Central memory CD8-positive, alpha-beta T cell (primary cell): ENCODE data around the gene CCDC82.

Source experiments
- ATAC-seq: fragments of 150-1000 bp; cut with Tn5 transposase; replicated peaks from 2 replicates; pipeline ENCODE4 v1.10.0; 2022; ENCODE audit warnings: mild to moderate bottlenecking, moderate FRiP score, moderate number of reproducible peaks; ENCODE audit not compliant: poor library complexity, severe bottlenecking; ENCODE audit errors: extremely low read depth
- DNase-seq, 2 donors: peaks; one replicate each; pipeline ENCODE4 v3.0.0; 2021; ENCODE audit warnings: low spot score in 2 of 2
- H3K27ac Mint-ChIP-seq: one replicate; pipeline ENCODE4 v1.8.0; 2022; ENCODE audit warnings: low read depth, mild to moderate bottlenecking, moderate library complexity, mixed read lengths
- H3K27me3 Mint-ChIP-seq: one replicate; pipeline ENCODE4 v1.8.0; 2022; ENCODE audit warnings: mixed read lengths
- H3K36me3 Mint-ChIP-seq: one replicate; pipeline ENCODE4 v1.8.0; 2022; ENCODE audit warnings: mild to moderate bottlenecking, moderate library complexity, mixed read lengths; ENCODE audit not compliant: insufficient read depth
- H3K4me1 Mint-ChIP-seq: one replicate; pipeline ENCODE4 v1.8.0; 2022; ENCODE audit warnings: mixed read lengths
- H3K4me3 Mint-ChIP-seq: one replicate; pipeline ENCODE4 v1.8.0; 2022; ENCODE audit warnings: mild to moderate bottlenecking, moderate library complexity, mixed read lengths
- H3K9me3 Mint-ChIP-seq: one replicate; pipeline ENCODE4 v1.8.0; 2022; ENCODE audit warnings: mixed read lengths

Gene CCDC82

DNA sequence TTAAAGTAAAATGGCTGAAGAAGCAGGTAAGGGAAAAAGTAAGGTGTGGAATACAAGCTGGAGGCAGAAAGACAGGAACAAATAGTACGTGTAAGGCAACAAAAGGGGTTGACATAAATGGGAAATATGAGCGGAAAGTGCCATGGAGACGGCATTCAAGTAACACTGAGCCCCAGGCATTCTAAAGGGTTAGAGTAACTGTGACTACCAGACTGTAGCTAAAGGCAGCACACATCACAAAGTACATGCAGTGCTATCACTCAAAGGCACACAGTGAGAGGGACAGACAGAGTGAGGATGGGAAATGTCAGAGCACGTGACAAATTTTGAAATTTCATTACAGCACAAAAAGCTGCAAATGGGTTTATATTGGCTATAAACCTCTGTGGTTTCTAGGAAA is 32.9 kb downstream of the CCDC82 start:
- Mint-ChIP-seq H3K27me3 (no peaks in the 10 kb centered on the region), H3K27ac (no peak overlapping the region), H3K9me3 (no peaks in the 10 kb centered on the region), H3K4me3 (no peak overlapping the region), H3K36me3 (peaks cover 22% of the 10 kb centered on the region), H3K4me1 (peaks cover 13% of the 10 kb centered on the region)
- DNase-seq (no peak), ATAC-seq (no peak)

DNA sequence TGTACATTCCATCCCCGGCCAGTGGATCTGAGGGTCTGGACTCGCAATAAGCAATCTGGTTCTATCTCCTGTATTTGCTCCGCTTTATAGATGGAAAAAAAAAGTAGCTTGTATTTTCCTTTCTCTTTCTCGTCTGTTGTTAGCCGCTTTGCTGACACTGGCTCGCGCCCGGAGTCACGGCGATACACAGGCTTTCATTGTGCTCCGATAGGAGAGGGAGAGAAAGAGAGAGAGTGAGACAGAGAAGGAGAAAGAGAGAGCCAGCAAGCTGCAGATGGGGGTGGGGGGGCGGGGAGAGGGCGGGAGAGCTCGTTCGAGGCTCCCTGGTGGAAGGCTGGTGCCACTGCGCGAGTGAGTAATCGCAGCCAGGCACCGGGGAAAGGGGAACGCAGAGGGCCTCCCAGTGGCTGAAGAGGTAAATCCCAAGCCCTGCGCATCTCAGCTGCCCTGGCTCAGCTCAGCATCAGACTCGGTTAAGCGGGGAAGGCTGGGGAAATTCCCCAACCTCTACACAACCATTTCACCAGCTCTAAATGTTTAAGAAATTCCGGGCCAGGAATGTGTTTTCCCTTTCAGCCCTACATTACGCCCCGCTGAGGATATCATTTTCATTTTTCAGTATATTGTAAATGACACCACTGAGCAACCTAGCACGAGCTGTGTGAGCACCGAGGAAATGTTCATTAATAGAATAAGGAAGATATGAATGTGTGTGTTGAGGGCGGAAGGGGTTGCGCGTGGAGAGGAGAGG is 46.6 kb downstream of the CCDC82 start, which contains the start of gene MAML2:
TSS of gene MAML2 (minus strand) at position 235 of the 751 bp plus-strand sequence. CDS start 1,300 bp downstream, outside the sequence.
- Mint-ChIP-seq H3K36me3 (peaks cover 27% of the 10 kb centered on the region), H3K4me3 (peak within 1 kb of the TSS; percentile 91), H3K27ac (peak within 1 kb of the TSS; percentile 85), H3K4me1 (peaks cover 53% of the 10 kb centered on the region), H3K9me3 (no peaks in the 10 kb centered on the region), H3K27me3 (no peaks in the 10 kb centered on the region)
- ATAC-seq (peak; percentile 86), DNase-seq (peak; percentile 74 to 80)

DNA sequence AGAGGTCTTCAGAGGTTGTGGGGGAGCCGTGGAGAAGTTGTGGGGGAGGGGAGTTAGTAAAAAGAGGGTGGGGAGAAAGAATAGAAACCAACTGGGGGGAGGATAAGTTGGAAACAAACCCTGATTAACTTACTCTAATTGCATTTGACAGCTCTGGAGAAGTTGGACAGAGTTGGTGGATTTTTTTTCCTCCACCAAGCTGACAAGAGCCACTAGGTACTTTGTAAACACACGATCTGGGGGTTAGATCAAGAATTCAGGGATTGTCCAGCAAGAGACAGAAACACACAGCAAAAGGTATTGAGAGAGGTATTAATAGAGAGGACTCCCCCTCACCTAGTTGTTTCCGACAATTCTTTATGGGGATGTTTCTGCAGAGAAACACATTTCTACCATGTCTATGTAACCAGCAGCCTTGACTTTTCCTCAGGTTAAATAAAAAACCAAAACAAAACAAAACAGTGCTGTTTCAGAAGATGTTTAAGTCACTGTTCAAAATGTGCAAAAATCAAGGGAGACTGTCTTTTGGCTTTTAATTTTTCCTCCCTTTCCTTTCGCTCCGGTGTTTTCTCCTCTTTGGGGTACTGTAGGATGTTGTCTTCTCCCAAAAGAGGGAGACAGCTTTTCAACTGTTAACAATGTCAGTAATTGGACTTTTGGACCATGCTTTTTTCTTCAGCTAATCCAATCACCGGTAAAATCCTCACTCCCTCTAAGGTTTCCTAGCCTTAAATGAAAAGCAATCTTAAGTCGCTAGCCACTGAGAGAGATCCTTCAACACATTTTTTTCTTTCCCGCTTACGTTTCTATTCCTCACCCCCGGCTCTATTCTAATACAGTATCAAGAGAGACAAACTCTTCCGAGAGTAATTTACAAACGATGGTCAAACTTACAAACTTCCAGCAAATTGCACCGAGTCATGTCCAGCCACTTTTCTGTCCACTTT is 47.4 kb downstream of the CCDC82 start:
- H3K27me3 Mint-ChIP-seq: no peaks in the 10 kb centered on the region
- peaks cover 61% of the 10 kb centered on the region for H3K4me1 Mint-ChIP-seq
- H3K27ac Mint-ChIP-seq: peak overlapping the region; percentile 85
- peak overlapping the region; percentile 91 for H3K4me3 Mint-ChIP-seq
- peaks cover 25% of the 10 kb centered on the region for H3K36me3 Mint-ChIP-seq
- no peak for ATAC-seq
- no peak for DNase-seq
- H3K9me3 Mint-ChIP-seq: no peaks in the 10 kb centered on the region

DNA sequence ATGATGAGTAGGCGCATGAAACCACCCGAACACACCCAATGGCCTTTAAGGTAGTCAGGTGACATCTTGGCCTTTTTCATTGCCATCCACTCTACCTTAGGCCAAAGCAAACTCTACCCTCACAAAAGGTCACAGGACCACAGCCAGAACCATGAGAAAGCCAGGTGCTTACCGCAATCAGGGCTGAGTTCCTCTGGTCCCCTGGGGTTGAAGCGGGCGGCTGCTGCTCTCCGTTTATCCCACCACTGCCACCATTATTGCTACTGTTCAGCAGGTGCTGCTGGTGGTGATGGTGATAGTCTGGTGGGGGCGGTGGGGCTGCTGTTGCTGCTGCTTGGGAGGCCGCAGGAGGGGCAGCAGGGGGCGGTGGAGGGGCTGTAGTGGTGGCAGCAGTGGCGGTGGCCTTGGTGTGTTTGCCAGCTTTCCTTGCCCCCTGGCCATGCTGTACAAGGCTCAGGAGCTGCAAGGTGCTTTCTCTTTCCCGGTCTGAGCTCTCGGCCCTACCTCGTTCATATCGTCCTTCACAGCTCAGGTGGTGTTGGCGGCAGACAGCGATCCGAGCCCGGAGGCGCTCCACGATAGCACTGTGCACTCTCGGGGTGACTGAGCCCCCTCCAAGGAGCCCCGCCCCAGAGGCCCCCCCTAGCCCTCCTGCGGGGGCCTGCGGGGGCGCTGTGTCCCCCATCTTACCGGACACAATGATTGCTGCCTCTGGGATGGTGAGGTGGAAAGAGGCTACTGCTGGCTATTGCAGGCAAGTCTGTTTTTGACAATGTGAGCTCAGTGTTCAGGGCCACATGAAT is 48.3 kb downstream of the CCDC82 start:
- peaks cover 24% of the 10 kb centered on the region for H3K36me3 Mint-ChIP-seq
- H3K27ac Mint-ChIP-seq: peak overlapping the region; percentile 85
- peak overlapping the region; percentile 91 for H3K4me3 Mint-ChIP-seq
- ATAC-seq (peak; percentile 53), DNase-seq (peak; percentile 48 to 60)
- no peaks in the 10 kb centered on the region for H3K27me3 Mint-ChIP-seq
- H3K4me1 Mint-ChIP-seq: peaks cover 69% of the 10 kb centered on the region
- no peaks in the 10 kb centered on the region for H3K9me3 Mint-ChIP-seq

DNA sequence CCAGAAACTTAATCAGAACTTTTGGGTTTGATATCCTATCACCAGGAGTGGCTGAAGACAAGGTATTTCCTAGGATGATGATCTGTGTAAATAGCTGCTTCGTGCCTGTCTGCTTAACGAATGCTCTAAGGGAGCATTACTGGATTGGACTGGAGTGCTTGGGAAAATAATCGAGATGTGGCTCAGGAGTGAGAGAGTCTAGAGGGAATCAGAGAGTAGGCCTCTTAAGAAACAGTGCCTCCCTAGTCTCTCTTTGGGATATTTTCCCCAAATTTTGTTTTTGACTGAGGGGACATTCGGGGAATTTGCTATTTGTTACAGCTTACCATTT is 49.2 kb downstream of the CCDC82 start:
- peaks cover 78% of the 10 kb centered on the region for H3K4me1 Mint-ChIP-seq

GRCh38 chr11:96339706-96340554 is 49.8 kb downstream of the CCDC82 start:
- DNase-seq (no peak), ATAC-seq (no peak)
- no peaks in the 10 kb centered on the region for H3K27me3 Mint-ChIP-seq
- peak overlapping the region; percentile 85 for H3K27ac Mint-ChIP-seq
- no peaks in the 10 kb centered on the region for H3K9me3 Mint-ChIP-seq
- peaks cover 80% of the 10 kb centered on the region for H3K4me1 Mint-ChIP-seq
- H3K36me3 Mint-ChIP-seq: peaks cover 24% of the 10 kb centered on the region
- peak overlapping the region; percentile 91 for H3K4me3 Mint-ChIP-seq

More for the DNA sequence above, 49.2 kb downstream of the CCDC82 start:
- ATAC-seq (no peak), DNase-seq (no peak)
- no peaks in the 10 kb centered on the region for H3K9me3 Mint-ChIP-seq
- peak overlapping the region; percentile 85 for H3K27ac Mint-ChIP-seq
- H3K36me3 Mint-ChIP-seq: peaks cover 24% of the 10 kb centered on the region
- peak overlapping the region; percentile 91 for H3K4me3 Mint-ChIP-seq
- H3K27me3 Mint-ChIP-seq: no peaks in the 10 kb centered on the region

DNA sequence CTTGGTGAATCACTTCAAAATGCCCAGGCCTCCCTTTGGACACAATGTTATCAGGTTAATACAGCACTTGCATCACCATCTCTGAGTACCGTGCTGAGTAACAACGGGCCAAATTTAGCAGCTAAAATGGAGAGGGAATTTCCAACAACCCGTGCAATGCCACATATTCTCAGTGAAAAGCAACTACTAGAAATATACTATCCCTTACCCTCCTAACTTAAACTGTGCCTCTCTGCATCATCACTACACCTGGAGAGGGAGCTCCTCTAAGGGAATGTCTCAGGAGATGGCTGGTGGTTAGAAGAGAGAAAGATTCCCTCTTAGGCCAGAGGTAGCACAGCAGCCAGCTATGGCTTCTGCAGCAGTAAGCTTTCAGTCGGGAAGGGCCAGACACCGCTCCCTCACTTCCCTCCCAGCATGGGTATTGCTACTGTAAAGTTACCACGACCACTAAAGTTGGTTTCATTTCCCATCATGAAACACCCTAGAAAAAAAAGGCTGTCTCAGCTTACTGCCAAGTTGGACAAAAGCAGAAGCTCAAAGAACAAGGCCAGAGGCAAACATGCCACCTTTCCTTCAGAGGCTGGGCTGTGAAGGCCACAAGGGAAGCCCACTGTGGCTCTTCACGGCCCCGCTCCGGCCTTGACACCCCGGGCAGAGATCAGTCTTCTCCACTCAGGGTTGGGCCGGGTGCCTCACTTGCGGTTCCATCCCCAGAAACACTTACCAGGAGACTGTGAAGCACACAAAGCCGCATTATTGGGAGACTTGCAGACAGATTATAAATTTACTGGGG is 50.6 kb downstream of the CCDC82 start:
- Mint-ChIP-seq H3K27ac (peak overlapping the region; percentile 85), H3K4me3 (peak overlapping the region; percentile 91), H3K36me3 (peaks cover 26% of the 10 kb centered on the region), H3K9me3 (no peaks in the 10 kb centered on the region), H3K4me1 (peaks cover 88% of the 10 kb centered on the region), H3K27me3 (no peaks in the 10 kb centered on the region)
- DNase-seq (no peak), ATAC-seq (peak; percentile 17)

DNA sequence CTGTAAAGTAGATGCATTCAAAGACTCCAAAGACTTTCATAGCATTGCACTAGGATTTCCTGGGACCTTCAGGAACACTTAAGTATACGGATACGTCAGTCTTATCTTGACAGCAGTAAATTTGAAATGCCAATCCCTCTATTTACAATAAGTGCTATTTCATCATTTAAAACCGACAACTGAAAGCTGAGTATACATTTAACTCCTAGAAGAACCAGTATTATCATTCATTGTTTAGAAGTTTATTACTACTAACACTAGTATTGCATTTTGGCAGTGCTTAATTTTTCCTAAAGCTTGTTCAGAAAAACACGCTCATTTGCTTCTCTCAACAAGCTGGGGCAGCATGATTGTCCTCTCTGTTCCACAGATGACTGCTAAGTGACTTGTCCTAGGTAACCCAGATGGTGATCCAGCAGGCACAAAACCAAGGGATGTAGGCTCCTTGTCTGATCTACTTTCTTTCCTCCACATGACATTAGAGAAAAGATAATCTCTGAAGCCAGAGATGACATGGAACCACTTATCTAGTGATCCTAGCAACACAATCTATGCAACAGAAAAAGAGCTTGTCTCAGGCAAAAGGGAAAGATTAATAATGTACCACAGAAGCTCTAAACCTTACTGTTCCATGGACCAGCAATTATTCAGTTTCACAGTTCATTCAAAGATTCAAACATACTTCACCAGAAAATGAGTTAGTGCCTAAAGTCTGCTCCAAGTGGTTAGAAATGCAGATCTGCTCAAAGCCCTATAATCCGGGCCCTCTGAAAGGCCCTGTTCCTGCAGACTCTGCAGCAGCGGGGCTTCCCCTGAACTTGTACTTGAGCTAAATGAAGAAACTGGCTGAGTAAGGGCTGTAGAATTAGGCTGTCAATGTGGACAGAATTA is 51.9 kb downstream of the CCDC82 start:
- H3K4me3 Mint-ChIP-seq: peak overlapping the region; percentile 91
- DNase-seq (no peak), ATAC-seq (no peak)
- peaks cover 86% of the 10 kb centered on the region for H3K4me1 Mint-ChIP-seq
- H3K27me3 Mint-ChIP-seq: no peaks in the 10 kb centered on the region
- no peak overlapping the region for H3K27ac Mint-ChIP-seq
- no peaks in the 10 kb centered on the region for H3K9me3 Mint-ChIP-seq
- H3K36me3 Mint-ChIP-seq: peaks cover 25% of the 10 kb centered on the region

- no peak overlapping the region for H3K27ac Mint-ChIP-seq
- H3K4me1 Mint-ChIP-seq: peaks cover 78% of the 10 kb centered on the region
- H3K4me3 Mint-ChIP-seq: no peak overlapping the region
- H3K36me3 Mint-ChIP-seq: peaks cover 5% of the 10 kb centered on the region
- DNase-seq: no peak
- no peaks in the 10 kb centered on the region for H3K9me3 Mint-ChIP-seq
- no peaks in the 10 kb centered on the region for H3K27me3 Mint-ChIP-seq
- no peak for ATAC-seq
Measured at GRCh38 chr11:96335388-96335787, 54.3 kb downstream of the CCDC82 start.

GRCh38 chr11:96334219-96334618 is 55.5 kb downstream of the CCDC82 start:
- Mint-ChIP-seq H3K27me3 (no peaks in the 10 kb centered on the region), H3K4me1 (peaks cover 78% of the 10 kb centered on the region), H3K27ac (no peak overlapping the region), H3K4me3 (no peak overlapping the region), H3K9me3 (no peaks in the 10 kb centered on the region), H3K36me3 (peaks cover 2% of the 10 kb centered on the region)
- DNase-seq (no peak), ATAC-seq (no peak)
